T-helper 1 cell treated with Interleukin-12 subunit alpha and Interleukin-12 subunit beta and Interleukin-4 antibody, amounts not matched to agents 30 μg/mL and 1 μg/mL, for 36 hours (primary cell): Measurements from ENCODE around the gene SLC16A7.

Experiments
- H3K27ac Mint-ChIP-seq: one replicate; pipeline ENCODE4 v1.8.0; 2021; ENCODE audit warnings: mild to moderate bottlenecking, mixed read lengths
- H3K27me3 Mint-ChIP-seq: one replicate; pipeline ENCODE4 v1.8.0; 2021; ENCODE audit warnings: low read depth, mixed read lengths
- H3K36me3 Mint-ChIP-seq: one replicate; pipeline ENCODE4 v1.8.0; 2021; ENCODE audit warnings: low read depth, mixed read lengths
- H3K4me1 Mint-ChIP-seq: one replicate; pipeline ENCODE4 v1.8.0; 2021; ENCODE audit warnings: low read depth, mixed read lengths
- H3K4me3 Mint-ChIP-seq: one replicate; pipeline ENCODE4 v1.8.0; 2021; ENCODE audit warnings: mild to moderate bottlenecking, moderate library complexity, mixed read lengths
- H3K9me3 Mint-ChIP-seq: one replicate; pipeline ENCODE4 v1.8.0; 2021; ENCODE audit warnings: mixed read lengths

SLC16A7 gene

GRCh38 chr12:59643550-59643949 lies 47.7 kb downstream of the SLC16A7 start:
- H3K9me3 Mint-ChIP-seq: peaks cover 25% of the 10 kb centered on the region

GRCh38 chr12:59645242-59645641 lies 49.4 kb downstream of the SLC16A7 start:
- Mint-ChIP-seq H3K9me3 (peaks cover 25% of the 10 kb centered on the region), H3K4me3 (no peak overlapping the region), H3K27me3 (no peaks in the 10 kb centered on the region), H3K27ac (no peak overlapping the region), H3K4me1 (no peaks in the 10 kb centered on the region), H3K36me3 (peaks cover 24% of the 10 kb centered on the region)

More at GRCh38 chr12:59643550-59643949, 47.7 kb downstream of the SLC16A7 start:
- H3K4me3 Mint-ChIP-seq: no peak overlapping the region
- no peaks in the 10 kb centered on the region for H3K4me1 Mint-ChIP-seq
- H3K27ac Mint-ChIP-seq: no peak overlapping the region
- no peaks in the 10 kb centered on the region for H3K27me3 Mint-ChIP-seq
- peaks cover 24% of the 10 kb centered on the region for H3K36me3 Mint-ChIP-seq

GRCh38 chr12:59646636-59647035 lies 50.8 kb downstream of the SLC16A7 start:
- Mint-ChIP-seq H3K4me3 (no peak overlapping the region), H3K36me3 (peaks cover 24% of the 10 kb centered on the region), H3K4me1 (no peaks in the 10 kb centered on the region)

GRCh38 chr12:59649203-59649602 lies 53.4 kb downstream of the SLC16A7 start:
- Mint-ChIP-seq H3K4me1 (no peaks in the 10 kb centered on the region), H3K4me3 (no peak overlapping the region), H3K27ac (no peak overlapping the region), H3K36me3 (peaks cover 19% of the 10 kb centered on the region), H3K9me3 (peaks cover 20% of the 10 kb centered on the region), H3K27me3 (no peaks in the 10 kb centered on the region)

More at GRCh38 chr12:59646636-59647035, 50.8 kb downstream of the SLC16A7 start:
- Mint-ChIP-seq H3K27me3 (no peaks in the 10 kb centered on the region), H3K27ac (no peak overlapping the region), H3K9me3 (peaks cover 25% of the 10 kb centered on the region)

GRCh38 chr12:59650588-59651228 lies 54.9 kb downstream of the SLC16A7 start:
- peaks cover 8% of the 10 kb centered on the region for H3K36me3 Mint-ChIP-seq
- H3K4me1 Mint-ChIP-seq: no peaks in the 10 kb centered on the region
- no peak overlapping the region for H3K4me3 Mint-ChIP-seq
- no peak overlapping the region for H3K27ac Mint-ChIP-seq
- H3K9me3 Mint-ChIP-seq: peaks cover 9% of the 10 kb centered on the region
- no peaks in the 10 kb centered on the region for H3K27me3 Mint-ChIP-seq

- H3K4me3 Mint-ChIP-seq: no peak overlapping the region
- peaks cover 7% of the 10 kb centered on the region for H3K9me3 Mint-ChIP-seq
- no peak overlapping the region for H3K27ac Mint-ChIP-seq
- H3K36me3 Mint-ChIP-seq: peaks cover 7% of the 10 kb centered on the region
- H3K4me1 Mint-ChIP-seq: no peaks in the 10 kb centered on the region
- no peaks in the 10 kb centered on the region for H3K27me3 Mint-ChIP-seq
Measured at GRCh38 chr12:59651229-59651920, 55.5 kb downstream of the SLC16A7 start.

GRCh38 chr12:59652130-59652529 lies 56.3 kb downstream of the SLC16A7 start:
- H3K9me3 Mint-ChIP-seq: peaks cover 3% of the 10 kb centered on the region
- H3K4me1 Mint-ChIP-seq: no peaks in the 10 kb centered on the region
- no peaks in the 10 kb centered on the region for H3K27me3 Mint-ChIP-seq
- H3K36me3 Mint-ChIP-seq: peaks cover 5% of the 10 kb centered on the region
- H3K27ac Mint-ChIP-seq: no peak overlapping the region
- no peak overlapping the region for H3K4me3 Mint-ChIP-seq

GRCh38 chr12:59654061-59654460 lies 58.2 kb downstream of the SLC16A7 start:
- H3K27me3 Mint-ChIP-seq: no peaks in the 10 kb centered on the region
- no peak overlapping the region for H3K27ac Mint-ChIP-seq
- no peaks in the 10 kb centered on the region for H3K36me3 Mint-ChIP-seq
- no peaks in the 10 kb centered on the region for H3K4me1 Mint-ChIP-seq
- no peaks in the 10 kb centered on the region for H3K9me3 Mint-ChIP-seq
- H3K4me3 Mint-ChIP-seq: no peak overlapping the region

- no peaks in the 10 kb centered on the region for H3K27me3 Mint-ChIP-seq
- no peaks in the 10 kb centered on the region for H3K36me3 Mint-ChIP-seq
- no peaks in the 10 kb centered on the region for H3K4me1 Mint-ChIP-seq
- H3K27ac Mint-ChIP-seq: no peak overlapping the region
- no peak overlapping the region for H3K4me3 Mint-ChIP-seq
- H3K9me3 Mint-ChIP-seq: no peaks in the 10 kb centered on the region
Measured at GRCh38 chr12:59657266-59657665, 61.4 kb downstream of the SLC16A7 start.

GRCh38 chr12:59657711-59658110 lies 61.9 kb downstream of the SLC16A7 start:
- Mint-ChIP-seq H3K4me3 (no peak overlapping the region), H3K27me3 (no peaks in the 10 kb centered on the region), H3K27ac (no peak overlapping the region), H3K9me3 (no peaks in the 10 kb centered on the region), H3K36me3 (no peaks in the 10 kb centered on the region), H3K4me1 (no peaks in the 10 kb centered on the region)

- Mint-ChIP-seq H3K4me1 (no peaks in the 10 kb centered on the region), H3K27ac (no peak overlapping the region), H3K9me3 (peaks cover 3% of the 10 kb centered on the region), H3K27me3 (no peaks in the 10 kb centered on the region), H3K36me3 (no peaks in the 10 kb centered on the region), H3K4me3 (no peak overlapping the region)
Measured at GRCh38 chr12:59660148-59660547, 64.3 kb downstream of the SLC16A7 start.

- H3K27ac Mint-ChIP-seq: no peak overlapping the region
- H3K4me3 Mint-ChIP-seq: no peak overlapping the region
- H3K9me3 Mint-ChIP-seq: peaks cover 7% of the 10 kb centered on the region
- H3K4me1 Mint-ChIP-seq: no peaks in the 10 kb centered on the region
- no peaks in the 10 kb centered on the region for H3K27me3 Mint-ChIP-seq
- peaks cover 3% of the 10 kb centered on the region for H3K36me3 Mint-ChIP-seq
Measured at GRCh38 chr12:59660921-59661597, 65.2 kb downstream of the SLC16A7 start.

- Mint-ChIP-seq H3K4me1 (no peaks in the 10 kb centered on the region), H3K27ac (no peak overlapping the region)
Measured at GRCh38 chr12:59664495-59664894, 68.7 kb downstream of the SLC16A7 start.

GRCh38 chr12:59665701-59666100 lies 69.9 kb downstream of the SLC16A7 start:
- Mint-ChIP-seq H3K4me3 (no peak overlapping the region), H3K36me3 (peaks cover 20% of the 10 kb centered on the region), H3K27ac (no peak overlapping the region), H3K9me3 (peaks cover 21% of the 10 kb centered on the region), H3K4me1 (no peaks in the 10 kb centered on the region), H3K27me3 (no peaks in the 10 kb centered on the region)

More at GRCh38 chr12:59664495-59664894, 68.7 kb downstream of the SLC16A7 start:
- Mint-ChIP-seq H3K4me3 (no peak overlapping the region), H3K27me3 (no peaks in the 10 kb centered on the region), H3K36me3 (peaks cover 16% of the 10 kb centered on the region), H3K9me3 (peaks cover 21% of the 10 kb centered on the region)

- peaks cover 20% of the 10 kb centered on the region for H3K36me3 Mint-ChIP-seq
Measured at GRCh38 chr12:59668674-59669073, 72.8 kb downstream of the SLC16A7 start.

More at GRCh38 chr12:59668674-59669073, 72.8 kb downstream of the SLC16A7 start:
- Mint-ChIP-seq H3K4me1 (no peaks in the 10 kb centered on the region), H3K4me3 (no peak overlapping the region), H3K9me3 (peaks cover 21% of the 10 kb centered on the region), H3K27ac (no peak overlapping the region), H3K27me3 (no peaks in the 10 kb centered on the region)
